Neural cell (in vitro differentiated cells): ENCODE data around the gene ARPC4.

Experiments used
- EP300 ChIP-seq: fragments of 450-650 bp; conservative IDR thresholded peaks from 2 replicates; pipeline ENCODE4 v1.6.1; 2014; ENCODE audit warnings: antibody characterized with exemption, mild to moderate bottlenecking, moderate library complexity; ENCODE audit not compliant: poor library complexity, severe bottlenecking
- EZH2 ChIP-seq: fragments of 200-600, 300-800 bp; shearing (Covaris generic), sonication (generic); IDR thresholded peaks from 2 replicates; pipeline ENCODE4 v1.6.1; 2014; ENCODE audit warnings: antibody characterized with exemption, low read length, borderline replicate concordance, mild to moderate bottlenecking; ENCODE audit not compliant: insufficient read depth, poor library complexity, severe bottlenecking
- MXI1 ChIP-seq: fragments of 450-650 bp; conservative IDR thresholded peaks from 2 replicates; pipeline ENCODE4 v1.6.1; 2014; ENCODE audit warnings: antibody characterized with exemption, mild to moderate bottlenecking; ENCODE audit not compliant: poor library complexity, severe bottlenecking
- POLR2AphosphoS5 ChIP-seq: IDR thresholded peaks from 2 replicates; pipeline ENCODE4 v1.6.1; 2012
- RAD21 ChIP-seq: fragments of 450-650 bp; conservative IDR thresholded peaks from 2 replicates; pipeline ENCODE4 v1.6.1; 2014; ENCODE audit warnings: antibody characterized with exemption, mild to moderate bottlenecking, moderate library complexity
- REST ChIP-seq: IDR thresholded peaks from 2 replicates; pipeline ENCODE4 v1.6.1; 2012; ENCODE audit warnings: borderline replicate concordance
- SMC3 ChIP-seq: fragments of 450-650 bp; conservative IDR thresholded peaks from 2 replicates; pipeline ENCODE4 v1.6.1; 2014; ENCODE audit warnings: antibody characterized with exemption, mild to moderate bottlenecking, moderate library complexity; ENCODE audit not compliant: poor library complexity
- TAF1 ChIP-seq: IDR thresholded peaks from 2 replicates; pipeline ENCODE4 v1.6.1; 2012; ENCODE audit warnings: low read depth
- TF ChIP-seq, protein P1 (sequence below): fragments of 450-650 bp; IDR thresholded peaks from 2 replicates; pipeline ENCODE4 v1.5.1; 2014; ENCODE audit warnings: antibody characterized with exemption, mild to moderate bottlenecking, moderate library complexity; ENCODE audit not compliant: poor library complexity, severe bottlenecking

- TF ChIP-seq, protein P1, sequence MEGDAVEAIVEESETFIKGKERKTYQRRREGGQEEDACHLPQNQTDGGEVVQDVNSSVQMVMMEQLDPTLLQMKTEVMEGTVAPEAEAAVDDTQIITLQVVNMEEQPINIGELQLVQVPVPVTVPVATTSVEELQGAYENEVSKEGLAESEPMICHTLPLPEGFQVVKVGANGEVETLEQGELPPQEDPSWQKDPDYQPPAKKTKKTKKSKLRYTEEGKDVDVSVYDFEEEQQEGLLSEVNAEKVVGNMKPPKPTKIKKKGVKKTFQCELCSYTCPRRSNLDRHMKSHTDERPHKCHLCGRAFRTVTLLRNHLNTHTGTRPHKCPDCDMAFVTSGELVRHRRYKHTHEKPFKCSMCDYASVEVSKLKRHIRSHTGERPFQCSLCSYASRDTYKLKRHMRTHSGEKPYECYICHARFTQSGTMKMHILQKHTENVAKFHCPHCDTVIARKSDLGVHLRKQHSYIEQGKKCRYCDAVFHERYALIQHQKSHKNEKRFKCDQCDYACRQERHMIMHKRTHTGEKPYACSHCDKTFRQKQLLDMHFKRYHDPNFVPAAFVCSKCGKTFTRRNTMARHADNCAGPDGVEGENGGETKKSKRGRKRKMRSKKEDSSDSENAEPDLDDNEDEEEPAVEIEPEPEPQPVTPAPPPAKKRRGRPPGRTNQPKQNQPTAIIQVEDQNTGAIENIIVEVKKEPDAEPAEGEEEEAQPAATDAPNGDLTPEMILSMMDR: no peak
- TF ChIP-seq TAF1: no peak
- no peak for TF ChIP-seq POLR2AphosphoS5
- no peak for TF ChIP-seq RAD21
- TF ChIP-seq EZH2: no peak
- TF ChIP-seq MXI1: no peak
- TF ChIP-seq REST: no peak
- TF ChIP-seq EP300: no peak
- TF ChIP-seq SMC3: no peak
Observed at GRCh38 chr3:9846231-9846630, 53.3 kb downstream of the ARPC4 start.
